HG03342 (cell line): ENCODE data around the gene PCID2.

Experiments used
- ATAC-seq: cut with Tn5 transposase; IDR thresholded peaks from one replicate; pipeline ENCODE4 v1.9.1; 2021; ENCODE audit warnings: mild to moderate bottlenecking, moderate library complexity; ENCODE audit not compliant: unreplicated experiment

PCID2 gene

GRCh38 chr13:113135281-113135760 lies 73.1 kb downstream of the PCID2 start:
- ATAC-seq, result no peak

- no peak for ATAC-seq
These were observed 78.3 kb downstream of the PCID2 start for GRCh38 chr13:113129921-113130750.

GRCh38 chr13:113129480-113129879 lies 79.0 kb downstream of the PCID2 start:
- ATAC-seq, result no peak
